B cell (primary cell): ENCODE results near the gene KLHL36.

Experiments used
- EZH2 ChIP-seq: IDR thresholded peaks from 2 replicates; pipeline ENCODE4 v1.6.1; 2012; ENCODE audit warnings: borderline replicate concordance, low read depth, mild to moderate bottlenecking, moderate library complexity, low read length; ENCODE audit not compliant: insufficient read depth, poor library complexity, severe bottlenecking
- TF ChIP-seq, protein P1 (sequence below): fragments of 200-600 bp; IDR thresholded peaks from one replicate; pipeline ENCODE4 v1.8.0; 2022; ENCODE audit warnings: antibody characterized with exemption, mild to moderate bottlenecking

DNA sequence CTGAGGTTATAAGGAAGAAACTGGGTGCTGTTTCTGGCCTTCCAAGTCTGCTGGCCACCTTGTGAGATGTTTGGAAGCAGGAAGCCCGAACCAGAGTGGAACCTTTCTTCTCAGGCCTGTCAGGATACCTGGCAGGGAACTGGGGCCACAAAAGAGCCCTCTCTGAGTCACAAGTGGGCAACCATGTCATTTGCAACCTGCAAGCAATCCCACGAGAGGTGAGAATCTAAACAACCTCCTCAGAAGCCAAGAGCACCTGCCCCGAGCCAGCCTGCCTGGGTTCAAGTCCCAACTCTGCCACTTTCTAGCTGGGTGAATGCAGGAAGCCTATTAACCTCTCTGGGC, 33.7 kb upstream of the KLHL36 start:
- TF ChIP-seq, protein P1, sequence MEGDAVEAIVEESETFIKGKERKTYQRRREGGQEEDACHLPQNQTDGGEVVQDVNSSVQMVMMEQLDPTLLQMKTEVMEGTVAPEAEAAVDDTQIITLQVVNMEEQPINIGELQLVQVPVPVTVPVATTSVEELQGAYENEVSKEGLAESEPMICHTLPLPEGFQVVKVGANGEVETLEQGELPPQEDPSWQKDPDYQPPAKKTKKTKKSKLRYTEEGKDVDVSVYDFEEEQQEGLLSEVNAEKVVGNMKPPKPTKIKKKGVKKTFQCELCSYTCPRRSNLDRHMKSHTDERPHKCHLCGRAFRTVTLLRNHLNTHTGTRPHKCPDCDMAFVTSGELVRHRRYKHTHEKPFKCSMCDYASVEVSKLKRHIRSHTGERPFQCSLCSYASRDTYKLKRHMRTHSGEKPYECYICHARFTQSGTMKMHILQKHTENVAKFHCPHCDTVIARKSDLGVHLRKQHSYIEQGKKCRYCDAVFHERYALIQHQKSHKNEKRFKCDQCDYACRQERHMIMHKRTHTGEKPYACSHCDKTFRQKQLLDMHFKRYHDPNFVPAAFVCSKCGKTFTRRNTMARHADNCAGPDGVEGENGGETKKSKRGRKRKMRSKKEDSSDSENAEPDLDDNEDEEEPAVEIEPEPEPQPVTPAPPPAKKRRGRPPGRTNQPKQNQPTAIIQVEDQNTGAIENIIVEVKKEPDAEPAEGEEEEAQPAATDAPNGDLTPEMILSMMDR, result no peak
- no peak for TF ChIP-seq EZH2
